HL-60 (cell line): ENCODE measurements around the gene CST9.

ENCODE experiments used
- DNase-seq, 2 experiments: peaks; one replicate each; pipeline ENCODE4 v3.0.0-alpha.2; 2010 to 2020; ENCODE audit warnings: low read depth in 1 of 2, low spot score in 1 of 2
- H3K27ac ChIP-seq: fragments of 250-450 bp; sonication (Bioruptor Pico); replicated peaks from 2 replicates; pipeline ENCODE4 v1.5.1; 2020; ENCODE audit warnings: mild to moderate bottlenecking, moderate library complexity
- H3K27me3 ChIP-seq: fragments of 250-450 bp; sonication (Bioruptor Pico); 2 replicates; pipeline ENCODE4 v1.5.1; 2021; ENCODE audit warnings: mild to moderate bottlenecking, moderate library complexity; ENCODE audit not compliant: insufficient read depth, poor library complexity, severe bottlenecking
- H3K4me3 ChIP-seq: replicated peaks from 2 replicates; pipeline ENCODE4 v1.5.1; 2011; ENCODE audit warnings: mild to moderate bottlenecking, control low read depth, low read length; ENCODE audit not compliant: insufficient read depth
- GABPA ChIP-seq: IDR thresholded peaks from 2 replicates; pipeline ENCODE4 v1.6.1; 2012; ENCODE audit warnings: low read depth
- POLR2AphosphoS5 ChIP-seq: IDR thresholded peaks from 2 replicates; pipeline ENCODE4 v1.6.1; 2012; ENCODE audit warnings: low read depth
- SPI1 ChIP-seq: IDR thresholded peaks from 2 replicates; pipeline ENCODE4 v1.6.1; 2012; ENCODE audit warnings: low read depth, mild to moderate bottlenecking, borderline replicate concordance
- TF ChIP-seq, protein P1 (sequence below): IDR thresholded peaks from one replicate; pipeline ENCODE4 v1.5.1; 2011; ENCODE audit warnings: low read length, control low read depth, inconsistent platforms; ENCODE audit not compliant: insufficient read depth
- TF ChIP-seq, protein P2 (sequence below): IDR thresholded peaks from 2 replicates; pipeline ENCODE4 v1.6.1; 2012; ENCODE audit warnings: low read depth; ENCODE audit not compliant: insufficient replicate concordance

Gene CST9

DNA sequence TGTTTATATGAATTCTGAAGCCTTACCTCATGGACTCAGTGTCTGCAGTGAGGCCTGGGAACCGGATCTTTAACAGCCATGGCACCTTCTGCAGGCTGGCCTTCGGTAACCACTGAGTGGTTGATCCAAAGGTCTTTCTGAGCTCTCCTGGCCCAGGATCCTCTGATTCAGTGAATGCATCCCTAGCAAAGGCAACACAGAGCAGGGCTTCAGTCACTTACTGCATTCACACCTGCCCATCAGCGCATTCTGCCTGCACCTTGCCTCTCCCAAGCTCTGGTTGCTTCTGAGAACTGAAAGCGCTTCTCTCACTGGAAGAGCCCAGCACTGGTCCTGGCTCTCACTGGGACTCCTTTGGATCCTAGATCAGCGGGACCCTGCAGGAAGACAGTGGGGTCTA lies 8.4 kb upstream of the CST9 start:
- Histone ChIP-seq H3K27me3 (no peaks in the 10 kb centered on the region), H3K4me3 (no peak overlapping the region), H3K27ac (no peak overlapping the region)
- TF ChIP-seq, protein P1, sequence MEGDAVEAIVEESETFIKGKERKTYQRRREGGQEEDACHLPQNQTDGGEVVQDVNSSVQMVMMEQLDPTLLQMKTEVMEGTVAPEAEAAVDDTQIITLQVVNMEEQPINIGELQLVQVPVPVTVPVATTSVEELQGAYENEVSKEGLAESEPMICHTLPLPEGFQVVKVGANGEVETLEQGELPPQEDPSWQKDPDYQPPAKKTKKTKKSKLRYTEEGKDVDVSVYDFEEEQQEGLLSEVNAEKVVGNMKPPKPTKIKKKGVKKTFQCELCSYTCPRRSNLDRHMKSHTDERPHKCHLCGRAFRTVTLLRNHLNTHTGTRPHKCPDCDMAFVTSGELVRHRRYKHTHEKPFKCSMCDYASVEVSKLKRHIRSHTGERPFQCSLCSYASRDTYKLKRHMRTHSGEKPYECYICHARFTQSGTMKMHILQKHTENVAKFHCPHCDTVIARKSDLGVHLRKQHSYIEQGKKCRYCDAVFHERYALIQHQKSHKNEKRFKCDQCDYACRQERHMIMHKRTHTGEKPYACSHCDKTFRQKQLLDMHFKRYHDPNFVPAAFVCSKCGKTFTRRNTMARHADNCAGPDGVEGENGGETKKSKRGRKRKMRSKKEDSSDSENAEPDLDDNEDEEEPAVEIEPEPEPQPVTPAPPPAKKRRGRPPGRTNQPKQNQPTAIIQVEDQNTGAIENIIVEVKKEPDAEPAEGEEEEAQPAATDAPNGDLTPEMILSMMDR: no peak
- TF ChIP-seq, protein P2, sequence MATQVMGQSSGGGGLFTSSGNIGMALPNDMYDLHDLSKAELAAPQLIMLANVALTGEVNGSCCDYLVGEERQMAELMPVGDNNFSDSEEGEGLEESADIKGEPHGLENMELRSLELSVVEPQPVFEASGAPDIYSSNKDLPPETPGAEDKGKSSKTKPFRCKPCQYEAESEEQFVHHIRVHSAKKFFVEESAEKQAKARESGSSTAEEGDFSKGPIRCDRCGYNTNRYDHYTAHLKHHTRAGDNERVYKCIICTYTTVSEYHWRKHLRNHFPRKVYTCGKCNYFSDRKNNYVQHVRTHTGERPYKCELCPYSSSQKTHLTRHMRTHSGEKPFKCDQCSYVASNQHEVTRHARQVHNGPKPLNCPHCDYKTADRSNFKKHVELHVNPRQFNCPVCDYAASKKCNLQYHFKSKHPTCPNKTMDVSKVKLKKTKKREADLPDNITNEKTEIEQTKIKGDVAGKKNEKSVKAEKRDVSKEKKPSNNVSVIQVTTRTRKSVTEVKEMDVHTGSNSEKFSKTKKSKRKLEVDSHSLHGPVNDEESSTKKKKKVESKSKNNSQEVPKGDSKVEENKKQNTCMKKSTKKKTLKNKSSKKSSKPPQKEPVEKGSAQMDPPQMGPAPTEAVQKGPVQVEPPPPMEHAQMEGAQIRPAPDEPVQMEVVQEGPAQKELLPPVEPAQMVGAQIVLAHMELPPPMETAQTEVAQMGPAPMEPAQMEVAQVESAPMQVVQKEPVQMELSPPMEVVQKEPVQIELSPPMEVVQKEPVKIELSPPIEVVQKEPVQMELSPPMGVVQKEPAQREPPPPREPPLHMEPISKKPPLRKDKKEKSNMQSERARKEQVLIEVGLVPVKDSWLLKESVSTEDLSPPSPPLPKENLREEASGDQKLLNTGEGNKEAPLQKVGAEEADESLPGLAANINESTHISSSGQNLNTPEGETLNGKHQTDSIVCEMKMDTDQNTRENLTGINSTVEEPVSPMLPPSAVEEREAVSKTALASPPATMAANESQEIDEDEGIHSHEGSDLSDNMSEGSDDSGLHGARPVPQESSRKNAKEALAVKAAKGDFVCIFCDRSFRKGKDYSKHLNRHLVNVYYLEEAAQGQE: no peak
- no peak for TF ChIP-seq POLR2AphosphoS5
- TF ChIP-seq SPI1: no peak
- no peak for TF ChIP-seq GABPA
- no peak for DNase-seq

DNA sequence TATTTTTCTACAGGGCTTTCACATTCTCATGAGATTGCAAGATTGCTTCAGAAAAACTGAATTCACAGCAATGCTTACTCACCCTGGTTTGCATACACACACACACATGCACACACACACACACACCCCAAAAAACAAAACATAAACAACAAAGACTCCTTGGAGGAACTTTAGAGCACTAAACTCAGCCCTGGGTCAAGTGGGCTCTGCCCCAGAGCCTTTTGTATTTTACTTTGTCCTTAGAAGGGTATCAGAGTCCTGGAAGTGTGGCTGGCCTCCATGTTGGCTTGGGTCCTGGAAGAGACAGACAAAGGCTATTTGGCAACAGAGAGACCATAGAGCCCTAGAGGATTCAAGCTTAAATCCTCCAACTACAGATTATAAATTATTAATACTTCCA lies 8.0 kb upstream of the CST9 start:
- Histone ChIP-seq H3K27me3 (no peaks in the 10 kb centered on the region), H3K4me3 (no peak overlapping the region), H3K27ac (no peak overlapping the region)
- TF ChIP-seq POLR2AphosphoS5 (no peak), SPI1 (no peak), GABPA (no peak)
- TF ChIP-seq, protein P1: no peak
- TF ChIP-seq, protein P2: no peak
- DNase-seq: no peak

DNA sequence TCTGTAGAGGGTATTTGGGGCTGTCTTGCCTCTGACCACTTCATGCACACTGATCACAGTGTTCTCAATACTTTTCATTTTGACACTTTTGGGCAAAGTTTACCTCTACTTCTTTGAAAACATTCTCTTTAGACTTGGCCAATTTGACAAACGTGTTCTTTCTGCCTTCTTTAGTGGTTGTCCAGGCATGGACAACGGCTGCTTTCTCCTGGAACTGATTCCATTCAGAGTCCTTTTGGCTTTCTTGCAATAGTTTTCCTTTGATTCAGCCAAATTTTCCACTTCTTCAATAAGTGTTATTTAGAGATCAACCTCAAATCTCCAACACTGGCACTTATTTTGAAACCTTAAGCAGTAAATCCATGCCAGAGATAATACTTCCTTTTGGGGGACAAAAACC lies 6.7 kb upstream of the CST9 start:
- Histone ChIP-seq H3K27me3 (no peaks in the 10 kb centered on the region), H3K4me3 (no peak overlapping the region), H3K27ac (no peak overlapping the region)
- no peak for TF ChIP-seq SPI1
- TF ChIP-seq, protein P2: no peak
- TF ChIP-seq POLR2AphosphoS5: no peak
- TF ChIP-seq, protein P1: no peak
- no peak for TF ChIP-seq GABPA
- DNase-seq: no peak
